Skeletal muscle tissue (tissue), 5 donors: ENCODE measurements around the gene OR7G2. TPM values are rescaled to one million over a fixed set of nuclear protein-coding genes. Genes with fewer than 3 reads are reported as not detected.
"Not testable (repeated sequence)": the region's sequence is repeated elsewhere in the genome, so short reads cannot be mapped to it uniquely, and the experiment has no call there.

Experiments
- H3K27ac ChIP-seq: one replicate; pipeline ENCODE4 v1.7.0; 2013; ENCODE audit warnings: mild to moderate bottlenecking, low read depth, low read length, inconsistent platforms
- H3K27me3 ChIP-seq, 3 donors: one replicate each; pipeline ENCODE4 v1.7.0; 2013; ENCODE audit warnings: low read length in 3 of 3; ENCODE audit not compliant: control insufficient read depth in 3 of 3, insufficient read depth in 3 of 3
- H3K36me3 ChIP-seq, 3 donors: one replicate each; pipeline ENCODE4 v1.7.0; 2013; ENCODE audit warnings: low read length in 3 of 3; ENCODE audit not compliant: control insufficient read depth in 3 of 3, insufficient read depth in 3 of 3
- H3K4me1 ChIP-seq, 3 donors: one replicate each; pipeline ENCODE4 v1.7.0; 2013; ENCODE audit warnings: low read length in 3 of 3, mild to moderate bottlenecking in 3 of 3; ENCODE audit not compliant: control insufficient read depth in 3 of 3, insufficient read depth in 3 of 3
- H3K4me3 ChIP-seq, 3 donors: one replicate each; pipeline ENCODE4 v1.7.0; 2013; ENCODE audit warnings: low read length in 3 of 3
- H3K9ac ChIP-seq, 3 donors: one replicate each; pipeline ENCODE4 v1.7.0; 2013; ENCODE audit warnings: low read length in 3 of 3, mild to moderate bottlenecking in 3 of 3, moderate library complexity in 2 of 3, low read depth in 1 of 3
- H3K9me3 ChIP-seq, 3 donors: one replicate each; pipeline ENCODE4 v1.7.0; 2013; ENCODE audit warnings: low read length in 3 of 3; ENCODE audit not compliant: control insufficient read depth in 3 of 3
- small RNA-seq: library from RNA; depleted of rRNA; stranded (forward); fragments of <200 nt; gene quantifications from one replicate; pipeline ENCODE3, GENCODE V24; 2014
- total RNA-seq: library from RNA; depleted of rRNA; stranded (reverse); fragments of >200 nt; gene quantifications from one replicate; pipeline ENCODE4 v1.2.3, GENCODE V29; 2014
- donor health status: Osteomylitis.

The OR7G2 gene
- total RNA-seq, 1 donor from 2014 or later: not detected

DNA sequence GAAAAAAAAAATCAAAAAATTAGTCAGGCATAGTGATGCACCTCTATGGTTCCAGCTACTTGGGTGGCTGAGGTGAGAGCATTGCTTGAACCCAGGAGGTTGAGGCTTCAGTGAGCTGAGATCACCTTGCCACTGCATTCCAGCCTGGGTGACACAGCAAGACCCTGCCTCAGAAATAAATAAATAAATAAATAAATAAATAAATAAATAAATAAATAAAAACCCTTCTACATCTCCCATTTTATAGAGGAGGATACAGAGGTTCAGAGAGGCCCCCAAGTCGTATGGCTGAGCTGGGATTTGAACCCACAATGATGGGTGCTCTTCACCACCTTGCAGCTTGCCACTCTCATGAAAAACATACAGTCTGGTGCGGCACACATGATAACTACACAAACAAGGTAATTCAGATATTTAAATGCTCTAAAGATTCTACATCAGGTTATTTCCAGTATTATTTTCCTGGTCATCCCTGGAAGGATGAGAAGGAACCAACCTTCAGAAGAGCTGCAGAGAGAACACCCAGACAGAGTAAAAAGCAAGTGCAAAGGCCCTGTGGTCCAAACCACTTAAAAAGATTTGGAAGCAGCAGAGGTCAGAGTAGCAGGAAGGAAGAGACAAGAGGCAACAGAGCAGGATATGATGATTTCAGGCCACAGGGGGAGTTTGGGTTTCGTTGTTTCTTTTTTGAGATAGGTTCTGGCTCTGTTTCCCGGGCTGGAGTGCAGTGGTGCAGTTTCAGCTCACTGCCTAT is 49.6 kb downstream of the OR7G2 start:
- Histone ChIP-seq H3K36me3 (no peaks in the 10 kb centered on the region), H3K27ac (no peak overlapping the region), H3K27me3 (no peaks in the 10 kb centered on the region), H3K4me3 (no peak overlapping the region), H3K4me1 (no peaks in the 10 kb centered on the region), H3K9ac (no peak overlapping the region), H3K9me3 (no peaks in the 10 kb centered on the region)

DNA sequence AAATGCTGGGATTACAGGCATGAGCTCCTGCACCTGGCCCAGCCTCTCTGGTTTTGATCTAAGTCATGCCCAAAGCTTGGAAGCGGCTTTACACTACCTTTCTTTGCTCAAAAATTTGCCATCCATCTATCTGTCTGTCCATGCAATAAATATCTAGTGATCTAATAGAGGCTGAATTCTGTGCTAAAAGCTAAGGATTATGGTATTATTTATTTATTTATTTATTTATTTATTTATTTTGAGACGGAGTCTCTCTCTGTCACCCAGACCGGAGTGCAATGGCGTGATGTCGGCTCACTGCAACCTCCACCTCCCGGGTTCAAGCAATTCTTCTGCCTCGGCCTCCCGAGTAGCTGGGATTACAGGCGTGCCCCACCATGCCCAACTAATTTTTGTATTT is 51.1 kb downstream of the OR7G2 start:
- not testable (repeated sequence) for H3K4me1 ChIP-seq, H3K36me3 ChIP-seq, H3K4me3 ChIP-seq, H3K27ac ChIP-seq, H3K27me3 ChIP-seq, H3K9me3 ChIP-seq, H3K9ac ChIP-seq

DNA sequence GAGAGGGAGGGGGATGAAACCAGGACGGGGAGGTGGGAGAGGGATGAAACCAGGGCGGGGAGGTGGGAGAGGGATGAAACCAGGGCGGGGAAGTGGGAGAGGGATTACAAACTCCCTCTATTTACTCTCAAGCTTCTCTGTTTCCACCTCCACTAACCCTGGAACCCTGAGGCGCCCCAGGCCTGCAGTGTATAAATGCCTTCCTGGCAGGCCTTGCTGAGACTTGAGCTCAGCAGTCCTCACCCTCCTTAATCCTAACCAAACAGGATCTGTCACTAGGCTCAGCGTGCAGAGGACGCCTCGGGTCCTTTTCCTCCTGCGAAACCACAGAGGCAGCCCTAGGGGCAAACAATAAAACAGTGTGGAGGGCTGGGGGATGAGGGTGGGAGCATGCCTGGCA is 52.5 kb downstream of the OR7G2 start:
- H3K36me3 ChIP-seq: no peaks in the 10 kb centered on the region
- no peak overlapping the region for H3K4me3 ChIP-seq
- H3K27ac ChIP-seq: no peak overlapping the region
- no peaks in the 10 kb centered on the region for H3K27me3 ChIP-seq
- H3K9me3 ChIP-seq: no peaks in the 10 kb centered on the region
- no peak overlapping the region for H3K9ac ChIP-seq
- H3K4me1 ChIP-seq: no peaks in the 10 kb centered on the region

DNA sequence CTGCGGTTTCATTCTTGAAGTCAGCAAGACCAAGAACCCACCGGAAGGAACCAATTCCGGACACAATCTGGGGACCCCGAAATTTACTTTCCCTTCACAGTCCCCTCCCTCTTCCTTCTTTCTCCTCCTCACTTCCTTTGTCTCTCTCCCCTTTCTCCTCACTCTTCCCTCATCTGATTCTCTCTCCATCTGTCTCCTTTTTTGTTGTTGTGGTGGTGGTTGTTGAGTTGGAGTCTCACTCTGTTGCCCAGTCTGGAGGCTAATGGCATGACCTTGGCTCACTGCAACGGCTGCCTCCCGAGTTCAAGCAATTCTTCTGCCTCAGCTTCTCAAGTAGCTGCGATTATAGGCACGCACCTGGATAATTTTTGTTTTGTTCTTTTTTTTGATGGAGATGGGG is 53.1 kb downstream of the OR7G2 start:
- H3K4me1 ChIP-seq: no peaks in the 10 kb centered on the region
- H3K4me3 ChIP-seq: no peak overlapping the region
- H3K9ac ChIP-seq: no peak overlapping the region
- H3K9me3 ChIP-seq: no peaks in the 10 kb centered on the region
- no peaks in the 10 kb centered on the region for H3K27me3 ChIP-seq
- no peaks in the 10 kb centered on the region for H3K36me3 ChIP-seq
- H3K27ac ChIP-seq: no peak overlapping the region

DNA sequence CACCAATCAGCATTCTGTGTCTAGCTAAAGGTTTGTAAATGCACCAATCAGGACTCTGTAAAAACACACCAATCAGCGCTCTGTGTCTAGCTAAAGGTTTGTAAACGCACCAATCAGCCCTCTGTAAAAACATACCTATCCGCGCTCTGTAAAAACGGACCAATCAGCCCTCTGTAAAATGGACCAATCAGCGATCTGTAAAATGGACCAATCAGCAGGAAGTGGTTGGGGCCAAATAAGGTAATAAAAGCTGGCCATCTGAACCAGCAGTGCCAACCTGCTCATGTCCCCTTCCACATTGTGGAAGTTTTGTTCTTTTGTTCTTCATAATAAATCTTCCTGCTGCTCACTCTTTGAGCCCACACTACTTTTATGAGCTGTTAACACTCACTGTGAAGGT is 53.6 kb downstream of the OR7G2 start:
- H3K36me3 ChIP-seq, H3K4me1 ChIP-seq, H3K4me3 ChIP-seq, H3K9me3 ChIP-seq, H3K9ac ChIP-seq, H3K27me3 ChIP-seq, H3K27ac ChIP-seq: not testable (repeated sequence)

DNA sequence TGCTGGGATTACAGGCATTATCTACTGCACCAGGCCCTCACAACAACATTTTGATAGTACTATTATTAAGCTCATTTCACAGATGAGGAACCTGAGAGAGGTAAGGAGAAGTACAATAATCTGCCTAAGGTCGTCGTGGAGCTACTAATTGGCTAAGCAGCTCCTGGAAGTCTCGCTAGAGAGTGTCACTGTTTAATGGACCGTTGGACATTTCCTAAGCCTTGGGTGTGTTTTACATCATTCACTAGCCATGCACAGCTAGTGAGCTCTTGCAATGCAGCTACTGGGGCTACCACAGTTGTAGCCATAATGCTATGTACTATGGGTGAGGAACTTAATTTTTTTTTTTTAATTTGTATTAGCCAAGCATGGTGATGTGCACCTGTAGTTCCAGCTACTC is 54.4 kb downstream of the OR7G2 start:
- Histone ChIP-seq H3K36me3 (no peaks in the 10 kb centered on the region), H3K27ac (no peak overlapping the region), H3K9me3 (no peaks in the 10 kb centered on the region), H3K27me3 (no peaks in the 10 kb centered on the region), H3K9ac (no peak overlapping the region), H3K4me3 (no peak overlapping the region), H3K4me1 (no peaks in the 10 kb centered on the region)

Small RNAs within 50 kb of the gene (small RNA-seq; reads per million reads assigned to genes)
- not detected for gene OR1M4P

Other genes with a start within 250 kb of the OR7G2 start
- gene MUC16, start 97.1 kb downstream of the OR7G2 start, total RNA-seq: not detected
- not detected for gene OR1M1, start 20.4 kb downstream of the OR7G2 start, total RNA-seq
- gene OR7G1, start 8.3 kb upstream of the OR7G2 start, total RNA-seq: not detected
- gene OR7G3, start 19.5 kb upstream of the OR7G2 start, total RNA-seq: not detected
- gene ZNF317, start 32.9 kb upstream of the OR7G2 start, total RNA-seq: 11.5 TPM
- not detected for gene OR7D2, start 71.5 kb upstream of the OR7G2 start, total RNA-seq
- gene OR7D4, start 112.1 kb upstream of the OR7G2 start, total RNA-seq: not detected
- not detected for gene OR7E24, start 143.5 kb upstream of the OR7G2 start, total RNA-seq
- gene ZNF699, start 202.4 kb upstream of the OR7G2 start, total RNA-seq: 3.7 TPM
- gene ZNF559, start 216.7 kb upstream of the OR7G2 start, total RNA-seq: 12.5 TPM